Activated CD8-positive, alpha-beta memory T cell treated with anti-CD3 and anti-CD28 coated beads, Interleukin-2, amount 50 U/mL, for 48 hours (primary cell): ENCODE measurements around the gene RECK.
A peak's percentile ranks its signal among the peaks of the same experiment; 100 is the strongest.
"Not testable (repeated sequence)": the region's sequence is repeated elsewhere in the genome, so short reads cannot be mapped to it uniquely, and the experiment has no call there.

Experiments used
- DNase-seq: peaks from one replicate; pipeline ENCODE4 v3.0.0-alpha.2; 2020

The RECK gene

GRCh38 chr9:36119476-36119875 is 82.8 kb downstream of the RECK start:
- no peak for DNase-seq

DNA sequence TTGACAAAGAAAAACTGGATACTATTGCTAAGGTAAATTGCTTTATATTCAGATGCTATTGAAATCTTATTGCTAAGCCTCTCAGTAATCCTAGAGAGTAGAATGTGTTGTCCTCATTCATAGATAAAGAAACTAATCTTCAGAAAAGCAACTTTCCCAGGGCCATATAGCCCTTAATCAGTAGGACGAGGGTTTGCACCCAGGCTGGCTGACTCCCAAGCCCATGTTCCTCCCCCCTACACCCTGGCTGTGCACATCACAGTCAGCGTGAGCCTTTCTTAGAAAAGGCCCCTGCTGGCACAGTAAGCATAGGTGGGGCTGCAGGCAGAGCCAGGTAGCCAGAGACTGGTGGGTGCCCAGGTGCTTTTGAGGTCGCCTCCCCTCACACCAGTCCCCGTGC is 84.0 kb downstream of the RECK start:
- DNase-seq: no peak

GRCh38 chr9:36121971-36122370 is 85.3 kb downstream of the RECK start:
- no peak for DNase-seq

- no peak for DNase-seq
These were observed 86.8 kb downstream of the RECK start for GRCh38 chr9:36123515-36123914.

- DNase-seq: no peak
These were observed 88.5 kb downstream of the RECK start for GRCh38 chr9:36125062-36125855.

- DNase-seq: no peak
These were observed 89.5 kb downstream of the RECK start for GRCh38 chr9:36126016-36126730.

DNA sequence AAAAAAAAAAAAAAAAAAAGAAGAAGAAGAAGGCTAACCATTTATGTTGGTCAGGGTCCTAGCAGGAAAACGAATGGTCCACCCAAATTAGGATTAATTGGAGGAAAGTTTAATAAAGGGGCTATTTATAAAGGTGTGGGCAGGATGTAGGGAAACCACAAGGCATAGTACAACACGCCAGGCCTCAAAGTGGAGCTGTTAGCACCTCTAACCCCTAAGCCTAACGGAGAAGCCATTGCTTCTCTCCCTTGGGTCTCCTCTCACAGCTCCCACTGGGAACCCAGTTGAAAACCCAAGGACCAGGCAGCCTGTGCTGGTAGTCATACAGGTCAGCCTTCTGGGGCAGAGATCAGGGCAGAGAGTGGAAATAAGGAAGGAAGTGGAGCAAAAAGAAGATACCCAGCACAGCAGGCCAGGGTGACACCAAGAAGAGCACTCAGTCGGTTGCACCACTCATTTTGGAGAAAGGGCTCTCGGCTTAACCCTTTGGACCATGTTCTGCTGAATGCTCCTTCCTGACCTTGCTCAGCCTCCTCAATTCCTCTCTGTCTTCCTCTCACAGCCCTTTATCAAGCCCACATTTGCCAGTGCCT is 91.0 kb downstream of the RECK start:
- no peak for DNase-seq

DNA sequence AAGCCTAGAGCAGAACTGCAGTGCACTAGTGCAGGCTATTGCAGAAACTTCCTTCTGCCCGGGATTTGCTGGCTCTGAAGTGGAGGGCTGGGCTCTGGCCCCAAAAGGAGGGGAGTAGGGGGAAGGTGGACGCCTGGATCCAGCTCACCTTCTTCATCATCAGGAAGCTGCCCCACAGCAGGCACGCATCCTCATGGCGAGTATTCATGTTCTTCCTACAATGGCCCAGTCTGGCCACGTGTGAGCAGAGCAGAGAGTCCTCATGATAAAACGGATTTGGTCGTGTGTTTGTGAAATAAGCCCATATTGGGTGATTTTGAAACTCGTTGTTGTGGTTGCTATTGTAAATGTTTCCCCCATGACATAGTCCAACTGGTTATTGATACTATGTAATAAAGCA is 91.6 kb downstream of the RECK start:
- no peak for DNase-seq

GRCh38 chr9:36129139-36129538 is 92.4 kb downstream of the RECK start:
- DNase-seq: no peak

DNA sequence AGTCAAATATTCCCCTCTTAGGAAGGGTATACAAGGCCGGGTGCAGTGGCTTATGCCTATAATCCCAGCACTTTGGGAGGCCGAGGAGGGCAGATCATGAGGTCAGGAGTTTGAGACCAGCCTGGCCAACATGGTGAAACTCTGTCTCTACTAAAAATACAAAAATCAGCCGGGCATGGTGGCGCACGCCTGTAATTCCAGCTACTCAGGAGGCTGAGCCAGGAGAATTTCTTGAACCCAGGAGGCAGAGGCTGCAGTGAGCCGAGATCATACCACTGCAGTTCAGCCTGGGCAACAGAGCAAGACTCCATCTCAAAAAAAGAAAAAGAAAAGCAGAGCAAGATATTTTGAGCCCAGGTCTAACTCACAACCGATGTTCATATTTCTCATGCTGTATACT is 95.0 kb downstream of the RECK start:
- DNase-seq: not testable (repeated sequence)

GRCh38 chr9:36132086-36132485 is 95.4 kb downstream of the RECK start:
- DNase-seq: no peak

- DNase-seq: no peak
These were observed 98.2 kb downstream of the RECK start for GRCh38 chr9:36134761-36135505.

DNA sequence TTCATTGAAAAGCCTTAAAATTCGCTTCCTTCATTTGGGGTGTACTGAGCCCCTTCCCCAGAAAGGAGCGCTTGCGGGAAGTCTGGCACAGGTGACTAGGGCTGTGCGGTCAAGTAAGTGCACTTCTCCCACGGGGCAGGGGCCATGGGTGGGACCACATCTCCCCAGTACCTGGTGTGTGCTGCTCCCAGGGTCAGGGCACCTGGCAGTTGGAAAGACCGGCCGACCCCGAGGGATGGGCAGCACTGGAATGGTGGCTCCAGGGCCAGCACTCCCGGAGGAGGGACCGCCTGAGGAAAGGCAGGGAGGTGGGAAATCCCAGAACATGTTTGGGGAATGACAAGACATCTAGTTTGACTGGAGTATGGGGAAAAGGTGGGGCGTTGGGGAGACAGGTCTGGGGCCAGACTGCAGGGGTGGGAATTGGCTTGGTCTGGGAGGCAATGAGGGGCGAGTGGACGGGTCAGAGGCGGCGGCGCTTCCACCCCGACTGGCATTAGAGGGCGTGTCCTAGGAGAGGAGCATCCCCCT is 99.1 kb downstream of the RECK start:
- no peak for DNase-seq

DNA sequence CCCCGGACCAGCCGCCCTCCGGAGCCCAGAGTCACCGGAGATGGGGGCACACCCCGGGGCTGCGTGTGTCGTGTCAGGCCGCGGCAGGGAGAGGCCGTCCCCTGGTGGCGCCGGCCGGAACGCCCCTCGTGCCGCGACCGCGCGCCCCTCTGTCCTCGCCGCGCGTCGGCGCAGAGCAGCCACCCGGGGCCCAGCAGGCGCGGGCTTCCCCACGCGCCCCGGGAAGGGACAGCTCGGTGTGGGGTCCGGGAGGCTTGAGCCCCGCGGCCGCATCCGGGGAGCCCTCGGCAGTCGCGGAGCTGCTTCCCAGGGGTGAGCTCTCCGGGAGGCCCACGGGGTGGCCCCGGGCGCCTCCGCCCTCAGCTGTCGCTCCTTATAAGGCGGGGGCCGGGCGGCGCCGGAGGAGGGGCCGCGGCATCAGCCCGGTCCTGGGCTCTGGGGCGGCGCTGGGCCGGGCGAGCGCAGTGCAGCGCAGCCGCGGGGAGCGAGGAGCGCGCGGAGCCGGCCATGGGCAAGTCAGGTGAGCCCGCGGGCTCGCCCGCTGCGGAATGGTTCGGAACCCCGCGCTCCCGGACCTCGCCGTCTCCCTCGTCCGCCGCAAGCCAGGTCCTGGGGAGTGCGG is 99.7 kb downstream of the RECK start, which contains the start of gene GLIPR2:
Gene GLIPR2 (plus strand): TSS at position 462 of the 622 bp plus-strand sequence. CDS start 46 bp downstream, at position 508.
- DNase-seq: peak; percentile 87

GRCh38 chr9:36136894-36137391 is 100.2 kb downstream of the RECK start:
- no peak for DNase-seq

GRCh38 chr9:36137392-36138004 is 100.8 kb downstream of the RECK start:
- DNase-seq: no peak

GRCh38 chr9:36138496-36138895 is 101.8 kb downstream of the RECK start:
- DNase-seq: no peak

DNA sequence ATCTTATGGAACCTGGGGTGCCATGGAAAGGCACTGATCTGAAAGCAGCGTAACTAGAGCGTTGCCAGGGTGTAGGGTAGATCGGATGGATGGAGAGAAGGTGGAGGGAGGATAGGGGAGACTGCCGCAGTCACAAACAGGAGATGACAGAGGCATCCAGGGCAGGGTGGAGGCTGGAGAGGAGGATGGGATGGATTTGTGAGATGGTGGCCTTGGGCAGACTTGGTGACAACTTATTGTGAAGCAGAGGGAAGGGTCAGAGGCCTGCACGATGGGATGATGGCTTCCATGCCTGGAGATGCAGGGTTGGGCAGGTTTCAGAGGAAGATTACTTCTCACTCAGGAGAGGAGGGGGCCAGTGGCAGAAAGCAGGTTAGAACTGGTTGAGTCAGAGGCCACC is 102.2 kb downstream of the RECK start:
- no peak for DNase-seq

DNA sequence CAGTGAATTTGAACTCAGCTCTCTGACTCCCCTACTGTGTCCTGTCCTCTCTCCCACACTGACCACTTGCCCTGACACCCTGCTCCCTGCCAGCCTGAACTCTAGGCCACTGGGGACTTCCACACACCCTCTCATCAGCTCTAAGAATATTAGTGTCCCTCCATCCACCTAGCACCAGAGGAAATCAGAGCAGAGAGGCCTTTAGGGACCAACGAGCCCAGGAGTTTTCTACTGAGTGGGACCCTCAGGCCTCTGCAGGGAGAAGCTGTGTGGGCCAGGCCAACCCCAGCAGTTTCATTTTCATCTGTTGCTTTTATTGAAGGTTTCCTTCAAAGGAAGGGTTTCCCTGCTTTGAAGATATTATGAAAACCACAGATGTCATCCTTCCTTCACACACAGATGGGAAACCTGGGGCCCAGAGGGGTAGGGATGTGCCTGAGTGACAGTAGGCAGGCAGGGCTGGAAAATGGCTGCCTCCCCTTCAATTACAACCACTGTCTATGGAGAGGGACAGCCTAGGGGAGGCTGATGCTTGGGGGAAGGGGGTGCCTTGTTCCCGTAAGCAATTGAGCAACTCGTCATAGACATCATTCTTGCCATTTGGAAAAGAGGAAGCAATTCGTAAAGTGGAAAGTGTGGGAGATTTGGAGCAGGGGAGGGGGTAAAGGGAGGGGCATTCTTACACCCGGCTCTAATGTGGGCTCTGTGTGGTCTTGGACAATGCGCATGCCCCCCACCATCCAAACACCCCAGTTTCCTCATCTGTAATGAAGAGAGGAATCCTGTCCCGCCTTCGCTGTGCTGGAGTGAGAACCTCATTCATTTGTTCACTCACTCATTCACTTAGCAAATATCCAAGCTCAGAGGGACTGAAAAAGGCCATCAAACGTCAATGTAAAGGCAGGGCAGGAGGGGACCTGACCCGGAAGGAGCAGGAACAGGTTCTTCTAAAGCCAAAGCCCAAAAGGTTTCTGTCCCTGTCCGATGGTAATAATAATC is 103.7 kb downstream of the RECK start:
- DNase-seq: no peak

- no peak for DNase-seq
These were observed 104.6 kb downstream of the RECK start for GRCh38 chr9:36141288-36141687.
